Fibroblast of the aortic adventitia (primary cell): ENCODE results near the gene RASSF4. TPM values are rescaled to one million over a fixed set of nuclear protein-coding genes. Genes with fewer than 3 reads are reported as not detected.

Experiments
- DNase-seq: peaks from one replicate; pipeline ENCODE4 v3.0.0-alpha.2; 2010; ENCODE audit warnings: low read depth
- H3K4me3 ChIP-seq: 2 replicates; pipeline ENCODE4 v1.5.1; 2011; ENCODE audit warnings: low read depth, mild to moderate bottlenecking, control low read depth, low read length, moderate library complexity
- CTCF ChIP-seq: IDR thresholded peaks from 2 replicates; pipeline ENCODE4 v1.5.1; 2011; ENCODE audit warnings: mild to moderate bottlenecking, low read length, control low read depth, inconsistent platforms; ENCODE audit not compliant: insufficient read depth
- total RNA-seq: library from RNA; depleted of rRNA; stranded (reverse); fragments of >200 nt; gene quantifications from 2 replicates; pipeline ENCODE4 v1.2.3, GENCODE V29; 2012; ENCODE audit warnings: low replicate concordance

Gene RASSF4
- total RNA-seq, 1 donor: 3.8 TPM

GRCh38 chr10:44927352-44927751, 32.2 kb upstream of the RASSF4 start:
- peak; percentile 50 for DNase-seq
- TF ChIP-seq CTCF: no peak
- no peak overlapping the region for H3K4me3 ChIP-seq

- no peak for DNase-seq
- TF ChIP-seq CTCF: no peak
- no peak overlapping the region for H3K4me3 ChIP-seq
Observed at GRCh38 chr10:44928462-44928861, 31.1 kb upstream of the RASSF4 start.

- TF ChIP-seq CTCF: no peak
- no peak for DNase-seq
Observed at GRCh38 chr10:44929356-44930255, 30.0 kb upstream of the RASSF4 start.

DNA sequence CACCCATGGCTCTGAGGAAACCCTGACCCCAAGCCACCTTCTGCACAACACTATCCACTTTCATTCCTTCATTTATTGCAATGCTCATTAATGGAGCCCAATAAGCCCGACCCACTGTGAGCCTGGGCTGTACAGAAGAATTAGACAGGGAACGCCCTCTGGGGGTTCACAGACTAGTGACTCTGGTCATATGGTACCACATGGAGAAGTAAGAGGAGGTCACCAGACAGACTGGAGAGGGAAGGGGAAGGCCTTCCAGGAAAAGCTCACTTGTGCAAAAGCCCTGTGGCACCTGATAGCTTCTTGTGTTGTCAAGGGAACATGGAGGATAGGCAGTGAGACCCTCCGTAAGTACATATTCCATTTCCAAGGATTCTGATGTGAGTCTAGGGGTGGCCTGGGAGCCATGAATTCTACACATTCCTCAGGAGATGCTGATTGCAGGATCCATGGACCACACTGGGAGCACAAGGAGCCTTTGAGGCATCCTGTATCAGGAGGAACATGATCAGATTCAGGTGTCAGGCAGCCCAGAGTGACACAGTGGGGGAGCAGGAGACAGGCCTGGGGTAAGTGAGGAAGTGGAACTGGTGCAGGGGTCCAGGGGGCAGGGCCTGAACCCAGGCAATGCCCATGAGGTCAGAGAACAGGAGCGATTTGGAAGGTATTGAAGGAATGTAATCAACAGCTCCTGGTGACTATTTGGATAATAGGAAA, 28.5 kb upstream of the RASSF4 start:
- DNase-seq: no peak
- TF ChIP-seq CTCF: no peak
- H3K4me3 ChIP-seq: no peak overlapping the region

More at GRCh38 chr10:44929356-44930255, 30.0 kb upstream of the RASSF4 start:
- no peak overlapping the region for H3K4me3 ChIP-seq

- TF ChIP-seq CTCF: no peak
- DNase-seq: no peak
- no peak overlapping the region for H3K4me3 ChIP-seq
Observed at GRCh38 chr10:44931621-44932516, 27.7 kb upstream of the RASSF4 start.

DNA sequence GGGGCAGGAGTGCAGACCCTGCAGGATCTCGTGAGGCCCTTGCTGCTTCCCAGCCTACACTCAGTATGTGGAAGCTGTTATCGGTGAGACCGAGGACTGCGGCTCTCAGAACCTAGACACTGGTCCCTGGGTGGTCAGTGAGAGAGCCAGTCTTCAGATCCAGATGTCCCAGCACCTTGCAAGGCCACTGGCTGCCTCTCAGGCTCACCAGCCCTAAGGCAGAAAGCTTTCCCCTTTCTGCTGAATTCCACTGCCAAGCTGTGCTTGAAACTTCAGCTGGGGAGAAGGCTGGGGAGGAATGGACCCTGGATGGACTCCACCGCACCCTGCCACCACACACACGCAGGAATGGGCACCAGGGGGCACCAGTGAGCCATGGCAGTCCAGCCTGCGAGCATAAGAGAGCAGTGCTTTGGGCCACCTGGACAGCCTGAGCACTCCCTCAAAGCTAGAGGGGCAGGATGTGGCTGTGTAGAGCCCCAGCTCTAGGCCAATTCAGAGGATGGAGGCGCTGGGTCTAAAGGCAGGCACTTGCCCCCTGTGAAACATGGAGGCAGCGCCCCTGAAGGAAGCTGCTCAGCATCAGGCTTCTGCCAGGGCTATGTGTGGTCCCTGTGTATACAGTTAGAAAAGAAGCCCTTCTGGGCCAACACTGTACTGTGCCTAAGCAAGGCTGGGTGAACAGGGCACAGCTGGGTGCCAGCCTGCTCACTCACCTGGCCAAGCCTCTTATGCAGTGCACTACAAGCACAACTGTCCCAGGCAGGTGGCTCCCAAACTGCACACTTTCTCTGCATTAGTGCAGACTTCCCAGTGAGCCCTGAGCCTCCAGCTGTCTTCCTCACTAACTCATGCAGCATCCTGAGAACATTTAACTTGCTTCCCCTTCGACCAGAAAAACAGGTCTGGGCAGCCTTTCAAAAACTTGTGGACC, 26.8 kb upstream of the RASSF4 start:
- no peak overlapping the region for H3K4me3 ChIP-seq
- peak; percentile 98 for TF ChIP-seq CTCF
- DNase-seq: peak; percentile 85
